ENCODE data around the gene KRT80.

Gene KRT80

GRCh38 chr12:52182898-52183543, 8.8 kb downstream of the KRT80 start:
- H3K4me3 ChIP-seq (ENCODE audit: low read depth, low read length) = no peak overlapping the region
- TF ChIP-seq CTCF (IDR thresholded peaks at IDR 0.05; ENCODE audit: low read depth, low read length, missing control alignments) = no peak
- no peak for DNase-seq (ENCODE audit: low read depth)

DNA sequence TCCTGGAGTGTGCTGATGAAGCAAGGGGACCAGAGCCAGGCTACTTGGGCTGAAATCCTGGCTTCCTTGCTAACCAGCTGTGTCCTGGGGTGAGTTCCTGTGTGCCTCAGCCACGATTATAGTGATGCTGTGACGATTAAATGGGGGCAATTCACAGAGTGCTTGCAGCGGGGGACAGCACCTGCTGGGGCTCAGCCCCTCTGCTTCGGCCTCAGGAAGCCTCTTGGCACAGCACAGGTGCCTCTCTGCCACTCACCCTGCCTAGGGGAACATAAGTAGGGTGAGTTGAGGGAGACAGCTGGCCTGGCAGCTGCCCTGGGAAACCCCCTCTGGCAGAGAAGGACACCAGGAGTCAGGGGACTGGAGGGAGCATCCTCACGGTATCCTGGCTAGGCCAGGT, 9.4 kb downstream of the KRT80 start:
- TF ChIP-seq CTCF (IDR thresholded peaks at IDR 0.05; ENCODE audit: low read depth, low read length, missing control alignments) = no peak
- H3K4me3 ChIP-seq (ENCODE audit: low read depth, low read length) = no peak overlapping the region
- DNase-seq (ENCODE audit: low read depth) = no peak

DNA sequence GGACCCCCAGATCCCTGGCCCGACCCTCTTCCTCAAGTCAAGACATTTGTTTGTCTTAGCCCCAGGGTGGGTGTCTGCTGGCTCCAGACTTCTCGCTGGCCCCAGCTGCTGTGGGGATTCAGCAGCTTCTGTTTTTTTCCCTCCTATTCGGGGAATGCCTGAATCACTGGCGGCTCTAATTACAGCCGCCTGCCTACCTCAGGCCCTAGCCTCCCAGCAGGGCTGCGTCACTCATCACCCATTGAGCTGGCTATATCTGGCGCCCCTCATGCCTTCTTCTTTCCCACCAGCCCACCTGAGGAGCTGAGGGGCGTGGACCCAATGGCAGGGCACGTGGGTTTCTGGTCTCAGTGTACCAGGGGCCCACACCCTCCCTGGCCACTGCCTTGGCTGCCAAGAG, 10.1 kb downstream of the KRT80 start:
- no peak for DNase-seq (ENCODE audit: low read depth)
- no peak for TF ChIP-seq CTCF (IDR thresholded peaks at IDR 0.05; ENCODE audit: low read depth, low read length, missing control alignments)
- H3K4me3 ChIP-seq (ENCODE audit: low read depth, low read length) = no peak overlapping the region

GRCh38 chr12:52180971-52181628, 10.7 kb downstream of the KRT80 start:
- H3K4me3 ChIP-seq (ENCODE audit: low read depth, low read length) = no peak overlapping the region
- no peak for TF ChIP-seq CTCF (IDR thresholded peaks at IDR 0.05; ENCODE audit: low read depth, low read length, missing control alignments)
- DNase-seq (ENCODE audit: low read depth) = no peak

- H3K4me3 ChIP-seq (ENCODE audit: low read depth, low read length) = no peak overlapping the region
- DNase-seq (ENCODE audit: low read depth) = no peak
- no peak for TF ChIP-seq CTCF (IDR thresholded peaks at IDR 0.05; ENCODE audit: low read depth, low read length, missing control alignments)
These were observed 12.3 kb downstream of the KRT80 start for GRCh38 chr12:52179396-52179973.

DNA sequence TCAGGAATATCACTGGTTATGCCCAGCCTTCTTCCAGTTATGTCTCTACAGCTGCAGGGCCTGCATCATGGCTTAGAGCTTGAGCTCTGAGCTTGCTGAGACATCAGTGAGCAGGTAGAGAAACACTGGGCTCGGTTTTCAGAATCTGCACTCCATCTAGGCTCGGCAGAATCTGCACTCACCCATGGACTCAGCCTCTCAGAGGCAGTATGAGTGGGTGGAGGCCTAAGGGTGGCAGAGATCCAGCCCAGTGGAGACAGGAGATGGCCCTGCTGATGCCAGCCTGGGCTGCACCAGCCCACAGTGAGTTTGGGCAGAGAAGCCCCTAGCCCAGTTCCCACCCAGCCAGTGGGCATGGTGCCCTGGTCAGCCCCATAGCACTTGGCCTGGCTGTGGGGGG, 12.8 kb downstream of the KRT80 start:
- no peak for TF ChIP-seq CTCF (IDR thresholded peaks at IDR 0.05; ENCODE audit: low read depth, low read length, missing control alignments)
- no peak overlapping the region for H3K4me3 ChIP-seq (ENCODE audit: low read depth, low read length)
- DNase-seq (ENCODE audit: low read depth) = no peak
